H54 (cell line): ENCODE measurements around the gene TMEM200A.

Experiments
- DNase-seq: peaks from one replicate; pipeline ENCODE4 v3.0.0; 2011; ENCODE audit warnings: low spot score, mixed read lengths; ENCODE audit not compliant: insufficient read length
- FAIRE-seq: peaks from 3 replicates; lab custom pipeline; 2011; peaks lifted over from hg19 to GRCh38; lab: Jason Lieb, UNC
- POLR2A ChIP-seq: IDR thresholded peaks from 2 replicates; pipeline ENCODE4 v1.6.1; 2011; ENCODE audit warnings: low read depth, mild to moderate bottlenecking, low read length

TMEM200A gene

DNA sequence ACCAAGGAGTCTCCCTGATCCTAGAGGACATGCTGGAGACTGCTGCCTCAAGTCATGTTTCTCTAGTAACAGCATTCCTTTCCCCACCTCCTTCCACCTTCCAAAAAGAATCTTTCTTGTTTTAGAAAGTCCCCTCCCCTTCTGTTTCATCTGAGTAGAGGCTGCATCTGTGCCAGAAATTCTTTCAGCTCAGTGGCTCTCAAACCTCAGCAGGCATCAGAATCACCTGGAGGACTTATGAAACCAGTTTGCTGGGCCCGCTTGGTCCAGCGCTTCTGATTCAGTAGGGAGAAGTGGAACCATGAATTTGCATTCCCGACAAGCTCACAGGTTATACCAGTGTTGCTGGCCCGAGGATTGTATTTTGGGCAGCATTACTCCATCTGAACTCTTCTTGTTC, 55.1 kb downstream of the TMEM200A start:
- FAIRE-seq: no peak
- no peak for DNase-seq
- no peak for TF ChIP-seq POLR2A

DNA sequence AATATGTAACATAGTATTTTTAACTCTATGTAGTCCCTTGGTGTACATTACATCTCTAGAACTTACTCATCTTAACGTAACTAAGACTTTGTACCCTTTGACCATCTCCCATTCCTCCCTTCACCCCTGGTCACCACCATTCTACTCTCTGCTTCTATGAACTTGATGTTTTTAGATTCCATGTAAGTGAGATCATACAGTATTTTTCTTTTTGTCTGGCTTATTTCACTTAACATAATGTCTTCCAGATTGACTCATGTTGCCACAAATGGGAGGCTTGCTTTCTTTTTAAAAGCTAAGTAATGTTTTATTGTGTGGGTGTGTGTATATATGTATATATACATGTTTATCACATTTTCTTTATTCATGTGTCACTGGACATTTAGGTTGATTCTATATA, 55.8 kb downstream of the TMEM200A start:
- no peak for FAIRE-seq
- no peak for TF ChIP-seq POLR2A
- DNase-seq: no peak

DNA sequence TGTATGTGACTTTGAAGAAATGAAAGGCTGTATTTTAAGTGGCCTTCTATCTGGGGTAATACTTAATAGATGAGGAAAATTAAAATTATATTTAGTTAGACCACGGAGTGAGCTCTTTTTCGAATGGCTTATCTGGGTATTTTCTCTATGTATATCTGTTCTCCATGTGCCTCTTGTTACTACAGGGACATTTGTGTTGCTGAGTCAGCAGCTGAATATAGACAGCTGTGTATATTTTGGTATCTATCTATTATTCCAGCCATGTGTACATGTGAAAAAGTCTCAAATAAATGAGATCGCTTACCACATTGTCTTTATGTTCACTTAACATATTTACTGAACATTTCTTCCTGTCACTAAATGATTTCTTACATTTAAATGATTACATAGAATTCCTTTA, 57.2 kb downstream of the TMEM200A start:
- TF ChIP-seq POLR2A: no peak
- no peak for DNase-seq
- no peak for FAIRE-seq

DNA sequence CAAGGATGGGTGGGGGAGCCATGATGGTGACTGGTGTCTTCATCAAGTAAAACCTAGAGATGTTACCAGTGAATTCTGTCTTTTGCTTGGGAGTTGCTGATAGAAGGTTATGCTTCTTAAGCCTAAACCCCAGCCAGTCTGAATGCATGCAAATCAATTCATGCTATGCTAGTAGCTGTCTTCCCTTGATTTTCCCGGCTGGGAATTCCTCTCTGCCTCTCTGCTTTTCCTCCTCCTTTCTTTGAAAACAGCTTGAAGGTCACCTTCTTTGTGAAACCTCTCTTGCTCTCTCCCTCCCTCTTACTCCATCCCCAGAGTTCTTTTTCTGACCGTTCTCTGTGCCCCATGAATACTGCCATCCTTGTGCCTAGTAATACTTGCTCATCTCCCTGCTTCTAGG, 58.9 kb downstream of the TMEM200A start:
- no peak for FAIRE-seq
- no peak for TF ChIP-seq POLR2A

DNA sequence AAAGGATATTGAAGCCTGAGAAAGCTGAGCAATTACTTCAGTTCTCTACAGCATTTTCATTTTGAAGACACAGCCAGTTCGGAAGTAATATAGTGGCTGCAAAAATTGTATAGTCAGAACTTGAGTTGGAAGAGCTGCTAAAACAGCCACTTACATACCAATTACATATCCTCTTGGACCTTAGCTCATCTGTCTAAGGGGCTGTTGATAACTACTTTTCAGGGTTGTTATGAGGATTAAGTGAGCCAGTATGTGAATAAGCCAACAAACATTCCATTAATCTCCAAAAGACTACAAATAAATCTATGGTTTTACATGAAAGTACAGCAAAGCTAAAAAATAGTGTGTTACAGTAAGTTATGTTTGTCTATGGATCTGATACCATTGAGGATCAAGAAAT, 59.7 kb downstream of the TMEM200A start:
- DNase-seq (no peak), FAIRE-seq (no peak)
- TF ChIP-seq POLR2A: no peak

More for the DNA sequence above, 58.9 kb downstream of the TMEM200A start:
- no peak for DNase-seq

DNA sequence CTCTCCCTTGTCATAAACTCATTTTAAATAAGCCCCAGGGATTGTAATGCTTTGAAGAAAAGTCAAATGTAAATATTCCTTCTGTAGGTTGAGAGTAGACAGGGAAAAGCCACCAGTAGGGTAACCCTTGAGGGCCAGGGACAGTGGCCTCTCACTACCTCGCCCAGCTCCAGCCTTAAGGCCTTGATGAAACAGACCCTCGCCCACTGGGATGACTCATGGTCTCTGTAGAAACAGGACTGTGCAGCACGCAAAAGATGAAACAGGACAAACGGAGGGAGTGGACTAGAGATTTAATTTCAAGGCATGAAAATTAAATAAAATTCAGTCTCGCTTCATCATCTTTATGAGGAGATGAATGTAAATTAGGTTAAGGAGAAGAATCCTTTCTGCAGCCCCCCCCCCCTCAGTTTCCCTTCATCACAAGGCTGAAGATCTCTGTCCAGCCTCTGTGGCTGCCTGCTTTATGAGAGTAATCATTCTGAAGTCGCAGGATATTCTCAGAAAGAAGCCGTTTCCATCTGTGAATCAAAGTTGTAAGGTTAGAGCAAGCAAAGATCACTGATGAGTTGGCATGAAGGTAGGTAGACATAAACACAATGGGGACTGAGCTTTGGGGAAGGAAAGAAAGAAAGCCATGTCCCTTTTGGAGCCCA, 60.4 kb downstream of the TMEM200A start:
- no peak for TF ChIP-seq POLR2A
- no peak for FAIRE-seq
- DNase-seq: no peak

DNA sequence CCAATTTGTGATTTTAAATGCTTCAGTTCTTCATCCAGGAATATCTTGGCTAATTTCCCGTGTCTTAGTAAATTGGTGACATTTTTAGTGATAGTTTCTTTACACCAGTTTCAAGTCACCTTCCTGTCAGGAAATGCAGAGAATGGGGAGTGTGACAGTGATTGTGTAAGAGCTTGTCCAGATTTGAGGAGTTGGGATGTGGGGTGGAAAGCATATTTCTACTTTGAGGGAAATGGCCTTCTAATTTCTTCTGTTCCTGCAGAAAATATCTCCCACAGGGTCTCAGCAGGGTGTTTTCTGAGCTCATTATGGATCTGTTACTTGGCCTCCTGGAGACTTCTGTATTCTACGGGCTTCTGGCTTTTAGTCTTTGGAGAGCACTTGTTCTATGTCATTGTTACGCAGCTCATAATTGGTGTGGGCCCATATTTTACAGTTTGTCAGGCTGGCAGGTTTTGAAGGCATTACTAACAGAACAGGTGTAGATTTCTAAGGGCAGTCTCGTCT, 65.6 kb downstream of the TMEM200A start:
- FAIRE-seq: no peak
- no peak for TF ChIP-seq POLR2A
- no peak for DNase-seq

DNA sequence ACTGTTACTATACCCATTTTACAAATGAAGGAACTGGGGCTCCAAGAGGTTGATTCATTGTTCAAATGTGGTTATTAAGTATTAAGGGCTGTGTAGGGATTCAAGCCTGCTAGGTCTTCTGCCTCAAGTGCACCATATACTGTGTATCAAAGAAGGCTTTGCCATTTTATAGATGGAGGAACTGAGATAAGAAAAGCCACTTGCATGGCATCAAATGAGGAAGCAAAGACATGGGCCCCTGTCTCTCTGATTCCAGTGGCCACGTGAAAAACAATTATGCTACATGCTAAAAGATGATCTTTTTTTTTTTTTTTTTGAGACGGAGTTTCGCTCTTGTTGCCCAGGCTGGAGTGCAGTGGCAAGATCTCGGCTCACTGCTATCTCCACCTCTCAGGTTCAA, 67.0 kb downstream of the TMEM200A start:
- no peak for DNase-seq
- no peak for TF ChIP-seq POLR2A
- no peak for FAIRE-seq

DNA sequence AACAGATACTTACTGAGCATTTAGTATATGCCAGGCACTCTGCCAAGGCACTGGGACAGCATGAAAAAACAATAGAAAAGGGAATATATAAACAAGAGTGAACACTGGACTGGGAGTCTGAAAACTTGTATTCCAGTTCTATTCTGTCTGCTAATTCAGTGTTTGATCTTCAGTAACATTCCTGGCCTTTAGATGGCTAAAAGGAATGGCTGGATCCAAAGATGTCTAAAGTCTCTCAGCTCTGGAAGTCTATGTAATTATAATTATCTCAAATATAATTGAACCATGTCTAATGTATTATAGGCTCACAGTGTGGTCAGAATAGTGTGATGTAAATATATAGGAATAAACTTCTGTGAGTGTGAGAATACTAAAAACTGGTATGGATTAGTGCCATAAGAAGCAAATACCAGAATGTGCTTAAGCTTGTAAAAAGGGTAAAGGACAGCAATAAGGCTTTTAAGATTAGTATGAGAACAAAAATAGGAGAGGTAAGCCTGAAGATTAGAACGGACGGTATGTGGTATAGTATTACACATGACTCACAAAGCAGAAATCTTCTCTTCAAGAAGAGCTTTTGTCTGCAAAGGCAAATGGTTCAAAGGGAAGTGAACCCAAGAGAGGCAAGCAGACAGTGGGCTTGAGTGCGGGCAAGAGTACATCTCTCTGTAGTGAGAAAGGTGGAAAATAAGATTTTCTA, 68.5 kb downstream of the TMEM200A start:
- FAIRE-seq (peak; percentile 15), DNase-seq (no peak)
- TF ChIP-seq POLR2A: no peak

DNA sequence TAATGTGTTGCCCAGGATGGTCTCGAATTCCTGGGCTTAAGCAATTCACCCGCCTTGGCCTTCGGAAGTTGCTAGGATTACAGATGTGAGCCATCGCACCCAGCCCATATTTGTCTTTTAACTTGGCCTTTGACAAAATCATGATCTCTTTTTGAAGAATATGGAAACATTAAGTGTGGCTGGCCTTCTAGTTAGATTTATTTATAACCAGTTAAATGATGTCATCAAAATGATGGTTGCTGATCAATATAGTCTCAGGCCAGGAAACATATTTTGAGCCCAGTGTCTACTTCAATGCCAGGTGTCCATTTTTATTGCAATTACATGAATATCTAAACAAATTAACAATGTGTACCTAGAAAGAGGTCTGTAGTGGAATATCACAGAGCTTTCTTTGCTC, 69.4 kb downstream of the TMEM200A start:
- no peak for FAIRE-seq
- no peak for TF ChIP-seq POLR2A
- no peak for DNase-seq

DNA sequence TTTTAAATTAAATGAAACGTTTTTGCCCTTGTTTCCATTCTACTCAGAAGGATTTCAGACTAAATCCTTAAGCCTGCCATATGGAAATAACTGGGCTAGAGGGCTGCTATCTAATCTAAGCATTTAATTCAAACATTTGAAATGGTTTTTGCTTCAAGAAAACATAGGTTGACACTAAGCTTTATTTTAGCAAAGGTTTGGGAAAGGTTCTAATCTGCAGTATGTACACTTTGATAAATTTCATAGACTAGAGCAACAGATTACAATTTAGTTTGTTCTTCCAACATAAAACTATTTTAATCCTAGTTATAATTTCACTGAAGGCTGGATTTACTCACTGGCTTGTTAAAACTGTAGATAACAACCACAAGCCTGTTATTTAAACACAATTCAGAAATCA, 72.1 kb downstream of the TMEM200A start:
- FAIRE-seq: no peak
- DNase-seq: no peak
- no peak for TF ChIP-seq POLR2A

DNA sequence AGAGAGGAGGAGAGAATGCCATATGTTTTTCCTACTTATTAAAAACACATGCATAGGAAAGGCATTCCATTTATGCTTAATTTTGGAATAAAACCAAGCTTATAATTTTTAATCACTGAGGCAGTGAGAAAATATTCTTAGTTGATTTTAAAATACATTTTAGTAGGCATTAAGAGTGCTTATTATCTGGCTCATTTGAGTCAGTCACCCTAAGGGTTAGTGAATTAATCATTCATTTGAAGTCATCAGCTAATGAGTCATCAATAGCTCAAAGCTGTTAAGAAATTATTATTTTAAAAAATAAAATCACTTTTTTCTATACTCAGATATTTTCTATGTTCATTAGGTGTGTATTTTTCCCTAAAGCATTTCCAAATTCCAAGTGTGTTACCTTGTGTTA, 81.6 kb downstream of the TMEM200A start:
- FAIRE-seq (no peak), DNase-seq (no peak)
- no peak for TF ChIP-seq POLR2A

DNA sequence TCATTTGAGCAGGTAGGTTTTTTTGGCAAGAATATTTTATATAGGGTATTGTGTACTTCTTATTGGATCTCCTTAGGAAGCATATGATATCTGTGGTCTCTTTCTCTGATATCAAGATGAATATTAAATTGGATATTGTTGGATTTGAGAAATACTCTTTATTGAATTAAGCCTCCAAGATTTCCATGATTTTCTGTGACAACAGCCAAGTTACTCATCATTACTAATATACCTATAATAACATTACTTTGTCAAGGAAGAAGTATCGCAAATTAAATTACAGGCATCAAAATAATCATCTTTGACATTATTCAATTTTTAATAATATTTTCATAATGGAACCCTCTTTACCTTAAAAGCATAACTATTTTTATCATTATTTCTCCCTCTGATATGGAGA, 86.5 kb downstream of the TMEM200A start:
- DNase-seq: no peak
- FAIRE-seq: no peak
- no peak for TF ChIP-seq POLR2A

DNA sequence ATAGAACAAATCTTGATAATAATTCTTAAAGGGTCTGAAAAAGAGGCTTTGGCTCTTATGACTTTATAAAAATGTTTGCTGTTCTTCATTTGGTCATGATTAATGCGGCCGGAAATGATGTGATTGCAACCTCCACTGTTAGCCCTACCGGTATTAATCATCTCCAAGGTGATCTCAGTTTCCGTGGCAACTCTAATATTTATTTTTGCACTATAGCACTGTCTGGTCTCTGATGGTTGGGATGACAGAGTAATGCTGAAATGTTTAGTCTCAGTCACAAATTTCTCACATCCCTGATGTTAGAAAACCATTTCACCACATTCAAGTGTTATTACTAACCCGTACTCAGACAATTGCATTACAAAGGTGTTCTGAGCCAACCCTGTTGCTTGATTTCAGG, 87.4 kb downstream of the TMEM200A start:
- no peak for FAIRE-seq
- DNase-seq: no peak
- TF ChIP-seq POLR2A: no peak

DNA sequence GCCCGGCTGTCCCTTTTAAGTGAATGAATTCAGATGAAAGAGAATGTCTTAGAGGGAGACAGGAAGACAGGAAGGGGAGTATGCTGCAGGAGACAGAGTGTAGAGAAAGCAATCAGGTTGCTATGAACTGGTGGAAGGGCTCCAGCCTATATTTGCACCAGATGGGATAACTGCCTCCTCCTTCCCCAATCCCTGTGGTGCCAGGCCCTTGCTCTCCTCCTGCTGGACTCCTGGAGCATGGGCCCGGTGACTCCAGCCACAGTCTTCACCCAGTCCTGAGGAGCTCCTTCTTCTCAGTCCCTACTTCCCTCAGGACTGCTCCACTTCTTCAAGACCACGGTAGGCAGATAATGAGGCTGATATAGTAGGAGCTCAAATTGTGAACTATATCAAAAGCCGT, 91.8 kb downstream of the TMEM200A start:
- no peak for FAIRE-seq
- DNase-seq: no peak
- no peak for TF ChIP-seq POLR2A

DNA sequence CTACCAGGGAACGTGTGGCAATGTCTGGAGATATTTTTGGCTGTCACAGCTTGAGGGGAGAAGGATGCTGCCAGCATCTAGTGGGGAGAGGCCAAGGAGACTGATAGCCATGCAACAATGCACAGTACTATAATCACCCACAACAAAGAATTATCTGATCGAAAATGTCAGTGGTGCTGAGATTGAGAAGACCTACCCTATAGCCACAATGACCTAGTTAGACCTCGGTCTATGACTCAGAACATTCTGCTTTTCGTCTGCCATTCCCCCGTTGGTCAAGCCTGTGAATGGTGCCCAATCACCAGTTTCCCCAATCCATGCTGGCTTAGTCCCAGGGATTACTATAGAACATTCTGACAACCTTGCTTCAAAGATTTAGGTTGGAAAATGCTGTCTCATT, 93.5 kb downstream of the TMEM200A start:
- TF ChIP-seq POLR2A: no peak
- DNase-seq: no peak
- no peak for FAIRE-seq
